HG03060 (cell line): Measurements from ENCODE around the gene ROR2.

Source experiments
- ATAC-seq: cut with Tn5 transposase; IDR thresholded peaks from one replicate; pipeline ENCODE4 v1.9.1; 2021; ENCODE audit warnings: low read depth, moderate number of reproducible peaks; ENCODE audit not compliant: unreplicated experiment

Gene ROR2

GRCh38 chr9:91783876-91784672 is 166.0 kb downstream of the ROR2 start:
- no peak for ATAC-seq

- no peak for ATAC-seq
Measured at GRCh38 chr9:91783411-91783810, 166.6 kb downstream of the ROR2 start.

DNA sequence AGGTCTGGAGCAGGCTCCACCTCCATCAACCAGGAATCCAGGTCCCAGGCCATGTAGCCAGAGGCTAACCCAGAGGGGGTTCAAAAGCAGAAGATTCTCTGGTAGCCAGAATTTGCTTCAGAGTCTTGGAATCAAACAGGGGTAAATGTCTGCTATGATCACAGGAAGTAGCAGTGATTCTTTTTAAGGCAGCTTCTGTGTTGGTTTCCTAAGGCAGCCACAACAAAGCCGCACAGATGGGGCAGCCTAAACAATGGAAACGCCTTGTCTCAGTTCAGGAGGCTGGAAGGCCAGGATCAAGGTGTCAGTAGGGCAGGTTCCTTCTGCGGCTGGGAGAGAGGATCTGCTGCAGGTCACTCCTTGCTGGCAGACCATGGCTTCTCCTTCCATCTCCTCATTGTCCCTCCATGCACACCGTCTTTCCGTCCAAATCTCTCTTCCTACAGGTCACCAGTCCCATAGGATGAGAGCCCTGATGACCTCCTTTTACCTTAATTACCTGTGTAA is 167.3 kb downstream of the ROR2 start:
- ATAC-seq = no peak

- no peak for ATAC-seq
Measured at GRCh38 chr9:91781906-91782305, 168.1 kb downstream of the ROR2 start.

- ATAC-seq = no peak
Measured at GRCh38 chr9:91781116-91781515, 168.9 kb downstream of the ROR2 start.

GRCh38 chr9:91778031-91778430 is 172.0 kb downstream of the ROR2 start:
- no peak for ATAC-seq

DNA sequence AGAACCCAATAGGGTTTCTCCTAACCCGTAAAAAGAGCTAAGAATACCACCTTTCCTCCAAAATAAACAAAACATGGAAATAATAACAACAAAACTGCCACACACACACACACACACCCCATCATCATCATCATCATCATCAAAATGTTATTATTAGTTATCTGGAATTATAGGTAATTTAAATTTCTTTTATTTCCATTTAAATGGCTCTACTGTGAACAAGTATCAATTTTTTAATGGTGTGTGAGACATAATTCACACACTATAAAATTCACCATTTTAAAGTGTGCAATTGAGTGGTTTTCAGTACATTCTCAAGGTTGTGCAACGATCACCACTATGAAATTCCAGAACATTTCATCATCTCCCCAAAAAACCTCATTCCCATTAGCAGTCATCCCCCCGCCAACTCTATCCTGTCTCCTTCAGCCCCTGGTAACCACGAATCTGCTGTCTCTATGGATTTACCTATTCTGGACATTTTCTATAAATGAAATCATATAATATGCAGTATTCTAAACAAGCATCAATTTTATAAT is 172.7 kb downstream of the ROR2 start:
- ATAC-seq = no peak

DNA sequence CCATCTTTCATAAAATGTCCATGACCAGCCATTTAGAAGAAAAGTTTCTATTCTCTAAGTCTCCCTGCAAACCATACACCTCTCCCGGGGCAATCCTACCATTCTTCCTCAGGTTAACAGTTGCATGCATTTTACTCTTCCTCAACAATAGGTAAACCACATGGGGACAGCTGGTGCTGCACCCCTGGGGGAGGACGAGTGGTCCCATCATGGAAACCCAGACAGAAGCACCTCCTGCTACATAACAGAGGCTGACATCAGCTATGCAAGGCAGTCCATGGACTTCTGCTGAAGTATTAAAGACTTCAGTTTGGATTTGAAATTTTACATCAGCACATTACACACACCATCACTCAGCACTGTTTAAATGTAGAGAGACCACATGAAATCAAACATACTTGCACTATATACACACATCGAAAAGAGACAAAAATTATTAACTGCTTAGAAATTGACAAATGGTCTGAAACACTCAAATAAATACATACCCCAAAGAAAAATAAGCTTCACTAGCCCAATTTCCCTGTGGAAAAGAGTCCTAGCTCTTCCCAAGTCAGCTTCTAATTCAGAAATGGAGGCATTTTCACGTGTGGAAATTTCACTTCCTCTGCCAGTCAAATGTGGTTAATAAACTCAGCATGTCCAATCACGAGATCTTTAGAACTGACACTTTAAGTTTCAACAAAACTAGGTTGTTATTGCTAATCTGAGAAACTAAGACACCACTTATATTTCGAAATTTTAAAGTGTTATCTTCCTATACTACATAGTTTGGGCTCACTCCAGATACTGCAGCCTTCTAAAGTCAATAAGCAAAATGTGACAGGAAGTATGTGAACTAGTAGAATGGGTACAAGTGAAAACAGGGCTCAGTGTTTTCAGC is 173.4 kb downstream of the ROR2 start:
- no peak for ATAC-seq

DNA sequence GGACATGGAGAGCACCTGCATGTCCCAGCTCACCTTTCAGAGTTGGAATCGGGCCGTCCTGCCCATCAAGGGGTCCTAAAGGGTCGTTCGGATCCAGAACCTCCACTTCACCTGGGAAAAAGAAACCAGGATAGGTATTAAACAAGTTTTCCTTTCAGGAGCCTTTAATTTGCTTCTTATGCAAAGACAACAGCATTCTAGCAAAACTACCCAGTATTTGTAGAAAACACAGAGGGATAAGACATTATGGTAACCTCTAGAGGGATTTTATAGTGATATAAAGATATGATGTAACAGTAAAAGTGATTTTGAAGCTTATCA is 174.4 kb downstream of the ROR2 start:
- no peak for ATAC-seq

DNA sequence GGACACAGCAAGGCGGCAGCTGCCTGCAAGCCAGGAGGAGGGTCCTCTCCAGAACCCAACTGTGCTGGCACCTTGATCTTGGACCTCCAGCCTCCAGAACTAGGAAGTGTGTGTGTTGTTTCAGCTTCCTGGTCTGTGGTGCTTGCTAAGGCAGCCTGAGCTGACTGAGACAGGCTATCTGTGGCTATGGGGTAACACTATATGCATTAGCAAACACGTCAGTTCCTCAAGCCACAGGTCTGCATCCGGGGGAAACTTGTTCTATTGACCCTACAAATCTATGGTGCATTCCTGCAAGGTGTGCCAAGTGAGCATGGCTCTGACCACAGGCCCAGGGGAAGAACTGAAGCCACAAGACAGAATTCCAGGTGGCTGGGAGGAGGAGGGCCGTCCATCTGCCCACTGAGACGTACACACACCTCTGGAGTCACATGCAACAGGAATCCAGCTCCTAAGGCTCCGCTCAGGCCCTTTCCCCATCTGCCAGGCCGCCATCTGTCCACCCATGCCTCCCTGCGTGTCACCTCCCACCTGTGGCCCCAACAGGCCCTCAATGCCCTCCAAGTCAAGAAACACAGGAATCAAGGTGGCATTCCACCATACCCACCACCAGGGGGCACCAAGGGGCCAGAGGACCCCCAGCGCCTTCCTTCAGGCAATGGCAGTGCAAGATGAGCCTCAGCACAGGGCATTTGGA is 174.9 kb downstream of the ROR2 start:
- ATAC-seq = no peak

DNA sequence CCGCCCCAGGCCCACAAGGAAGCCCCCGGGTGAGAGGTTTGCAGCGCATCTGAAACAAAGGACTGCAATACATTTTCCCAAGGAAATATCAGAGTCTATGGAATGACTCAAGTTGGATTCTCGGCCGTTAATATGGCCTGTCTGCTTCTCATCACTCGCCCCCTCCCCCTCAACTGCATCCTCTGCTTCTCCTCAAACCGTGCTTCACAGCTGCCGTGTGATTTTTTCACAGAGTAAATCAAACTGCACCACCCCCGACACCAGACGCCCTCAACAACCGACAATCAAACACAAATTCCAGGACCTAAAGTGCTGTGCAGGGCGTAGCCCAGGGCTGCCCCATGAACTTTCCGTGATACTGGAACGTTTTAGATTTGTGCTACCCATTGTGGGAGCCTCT is 176.9 kb downstream of the ROR2 start:
- ATAC-seq = no peak

DNA sequence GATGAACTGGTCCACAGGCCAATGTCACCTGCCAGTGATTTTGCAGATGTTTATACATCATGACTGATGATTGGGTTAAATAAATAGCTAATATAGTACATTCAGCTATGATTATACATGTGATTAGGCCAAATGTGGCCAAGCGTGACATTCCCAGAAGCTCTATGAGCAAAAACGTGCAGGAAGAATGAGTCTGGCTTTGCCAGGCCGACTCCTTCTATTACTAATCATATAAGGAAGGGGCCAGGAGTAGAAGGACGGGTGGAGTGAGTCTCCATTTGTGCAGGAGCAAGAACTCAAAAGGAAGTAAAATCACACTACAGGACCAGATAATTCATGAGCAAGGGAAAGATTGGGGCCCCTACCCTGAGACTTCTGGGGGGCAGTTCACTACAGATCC is 178.2 kb downstream of the ROR2 start:
- ATAC-seq = no peak

GRCh38 chr9:91771027-91771426 is 179.0 kb downstream of the ROR2 start:
- ATAC-seq = no peak

- no peak for ATAC-seq
Measured at GRCh38 chr9:91770229-91770628, 179.8 kb downstream of the ROR2 start.

GRCh38 chr9:91768977-91769916 is 180.8 kb downstream of the ROR2 start:
- ATAC-seq = no peak

DNA sequence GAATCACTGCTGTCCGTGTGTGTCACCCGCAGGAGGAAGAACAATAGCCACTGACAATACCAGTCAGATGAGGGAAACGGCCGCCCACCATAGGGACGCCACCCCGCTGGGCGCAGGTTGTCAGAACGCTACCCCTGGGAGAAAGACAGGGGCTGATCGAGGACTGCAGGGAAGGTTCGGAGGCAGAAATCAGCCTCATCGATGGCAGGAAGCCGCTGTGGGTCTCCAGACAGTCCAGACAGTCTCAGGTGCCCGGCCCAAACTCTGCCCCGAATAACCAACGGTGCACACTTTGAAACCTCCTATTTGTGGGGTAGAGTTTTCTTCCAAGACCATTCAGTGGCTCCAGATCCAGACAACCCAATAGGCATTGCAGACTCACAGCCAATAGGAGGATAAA is 181.5 kb downstream of the ROR2 start:
- ATAC-seq = no peak

DNA sequence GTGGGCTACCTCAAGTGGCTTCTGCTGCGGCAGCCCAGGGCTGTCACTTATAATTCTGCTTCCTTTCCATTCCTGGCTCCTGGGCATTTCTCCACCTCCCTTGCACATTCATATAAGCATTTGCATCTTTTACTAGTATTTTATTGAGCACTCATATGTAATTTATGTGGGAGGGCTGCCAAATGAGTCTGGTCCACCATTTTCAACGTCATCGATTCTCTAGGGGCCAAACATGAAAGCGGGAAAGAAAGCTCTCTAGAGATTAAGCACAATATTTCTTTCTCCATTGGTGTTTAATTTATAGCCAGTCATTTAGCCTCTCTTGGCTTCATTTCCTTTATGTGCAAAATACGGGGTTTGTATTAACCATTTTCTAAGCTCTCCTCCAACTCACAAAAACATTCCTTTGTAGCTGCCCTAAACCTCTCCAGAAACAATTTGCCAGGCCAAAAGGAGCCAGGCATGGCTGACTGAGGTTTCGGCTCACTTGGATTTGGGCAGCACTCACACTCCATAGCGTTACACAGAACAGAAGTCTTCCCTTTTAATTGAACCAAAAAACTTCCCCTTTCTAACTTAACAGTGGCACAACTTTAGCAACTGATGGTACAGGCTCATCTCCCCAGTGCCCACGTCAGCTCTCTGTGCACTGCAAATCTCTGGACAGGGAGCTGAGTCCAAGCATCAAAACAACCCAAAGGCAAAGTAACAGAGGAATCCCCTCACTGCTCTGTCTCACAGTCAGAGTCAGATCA is 183.5 kb downstream of the ROR2 start:
- ATAC-seq = no peak

DNA sequence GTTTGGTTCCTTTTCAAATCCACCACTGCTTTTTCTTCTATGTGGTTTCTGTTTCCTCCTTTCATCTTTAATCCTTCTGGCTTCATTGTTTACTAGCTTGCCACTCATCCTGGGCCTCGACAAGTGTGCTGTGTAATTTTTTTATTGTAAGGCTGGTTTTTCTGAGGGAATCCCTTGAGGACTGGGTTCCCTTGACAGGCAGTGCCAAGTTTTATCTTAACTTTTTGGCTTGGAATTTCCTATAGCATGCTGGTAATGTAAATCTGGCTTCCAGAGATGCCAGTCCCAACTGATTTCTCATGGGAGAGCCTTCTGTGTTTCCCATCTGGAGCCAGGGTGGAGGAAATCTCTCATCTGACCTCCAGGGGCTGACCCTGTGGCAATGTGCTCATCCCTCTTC is 184.7 kb downstream of the ROR2 start:
- no peak for ATAC-seq

- no peak for ATAC-seq
Measured at GRCh38 chr9:91764661-91765060, 185.4 kb downstream of the ROR2 start.
